Ovary (tissue), 9 donors: Measurements from ENCODE around the gene TNS4. TPM values are rescaled to one million over a fixed set of nuclear protein-coding genes. Genes with fewer than 3 reads are reported as not detected.

Source experiments
- DNase-seq, 5 donors: peaks; one replicate each; pipeline ENCODE4 v3.0.0-alpha.2; 2019 to 2020
- H3K27ac ChIP-seq, 2 donors: fragments of 200-600 bp; one replicate each; pipeline versions ENCODE4 v1.5.1 to v1.8.0; 2019 to 2022
- H3K27me3 ChIP-seq: fragments of 200-600 bp; one replicate; pipeline ENCODE4 v1.8.0; 2022
- H3K36me3 ChIP-seq: fragments of 200-600 bp; sonication (generic); one replicate; pipeline ENCODE4 v1.5.1; 2019
- H3K4me1 ChIP-seq: one replicate; pipeline ENCODE4 v1.8.1; 2013; ENCODE audit warnings: mild to moderate bottlenecking, moderate library complexity; ENCODE audit not compliant: insufficient read depth
- H3K4me3 ChIP-seq: fragments of 200-600 bp; sonication (generic); one replicate; pipeline ENCODE4 v1.5.1; 2017
- H3K9me3 ChIP-seq, 2 donors: fragments of 200-600 bp in 1 of 2; sonication (generic) in 1 of 2; one replicate each; pipeline versions ENCODE4 v1.5.1 to v1.8.1; 2013 to 2019; ENCODE audit warnings: mild to moderate bottlenecking in 1 of 2, moderate library complexity in 1 of 2
- CTCF ChIP-seq, 3 donors: fragments of 450-650 bp in 2 of 3; fragments of 200-600 bp in 1 of 3; IDR thresholded peaks; one replicate each; pipeline versions ENCODE4 v1.5.1 to v1.8.0; 2016 to 2022; ENCODE audit warnings: antibody characterized with exemption in 3 of 3, mild to moderate bottlenecking in 1 of 3
- EP300 ChIP-seq: sonication (generic); formaldehyde crosslinking; IDR thresholded peaks from one replicate; pipeline ENCODE4 v1.6.1; 2017; ENCODE audit warnings: antibody characterized with exemption
- POLR2A ChIP-seq: fragments of 450-650 bp; IDR thresholded peaks from one replicate; pipeline ENCODE4 v1.6.1; 2017; ENCODE audit warnings: antibody characterized with exemption, mild to moderate bottlenecking, moderate library complexity
- WGBS, 3 donors: extraction: QIAGEN DNeasy Blood & Tissue Kit in 1 of 3; methylation state at CpG; one replicate each; pipeline versions ENCODE4 v1.1.5 to v1.1.7; 2013 to 2017; 5-methylcytosine and 5-hydroxymethylcytosine counted together
- intact Hi-C, 4 donors: fragments of 100-400 bp; cut with DNase I; formaldehyde crosslinking; loops; one replicate each; pipeline versions ENCODE4 v1.11.0 to v1.15.1; 2022 to 2023
- polyA plus RNA-seq, 2 donors: library from polyadenylated mRNA; stranded (reverse); fragments of 200-250 nt in 1 of 2; fragments of 350-450 nt in 1 of 2; fragmentation: Illumina TruSeq in 1 of 2; extraction: RNeasy Lipid Tissue Mini Kit (QIAGEN cat#74804) in 1 of 2; gene quantifications; one replicate each; pipeline ENCODE4 v1.2.3, GENCODE V29; 2013 to 2014
- total RNA-seq, 7 donors: library from RNA; depleted of rRNA in 2 of 7; stranded (reverse); fragments of >200 nt in 2 of 7; fragmentation: NEBNext Ultra II Directional in 3 of 7; extraction: Animal tissue kit (Norgen Biotek cat#: 25700) in 3 of 7; gene quantifications; one replicate each; pipeline versions ENCODE4 v1.1.0 to v1.2.4, GENCODE V29; 2016 to 2023
- donor health status: DM: no; HTN: no; CAD: no; lungs with moderate emphysema.
- donor health status: DM: no; HTN: no; CAD: no.
- donor health status: Bipolar disorder and iron deficiency.
- donor health status: DM: yes; HTN: yes; CAD: no.
- donor health status: DM: no; HTN: no; CAD: no.
- donor health status: DM: yes; HTN: yes; CAD: no.

The TNS4 gene
- total and polyA plus RNA-seq, 9 donors, result 0.13 to 6.2 (median 0.54) TPM; not detected in 5

GRCh38 chr17:40483679-40484078 is 17.7 kb downstream of the TNS4 start:
- Histone ChIP-seq H3K27me3 (no peaks in the 10 kb centered on the region), H3K27ac (no peak overlapping the region), H3K36me3 (no peaks in the 10 kb centered on the region), H3K9me3 (no peaks in the 10 kb centered on the region), H3K4me1 (peaks cover 7% of the 10 kb centered on the region), H3K4me3 (no peak overlapping the region)
- intact Hi-C loops, result loop anchor here in 1 of 4 donors (10.0 kb wide), 1 partner anchor 51 kb away; no protein-coding TSS in a partner anchor
- TF ChIP-seq CTCF (IDR thresholded peaks at IDR 0.05) (no peak), EP300 (no peak), POLR2A (no peak)
- WGBS, 3 donors, result 92 to 94% (median 93%) methylated on average over 4 of the region's 4 CpGs
- DNase-seq, result no peak

- intact Hi-C loops, result loop anchor here in 1 of 4 donors (10.0 kb wide), 1 partner anchor 52 kb away; no protein-coding TSS in a partner anchor
Measured at GRCh38 chr17:40482722-40483121, 18.7 kb downstream of the TNS4 start.

GRCh38 chr17:40481106-40481505 is 20.3 kb downstream of the TNS4 start:
- Histone ChIP-seq H3K27me3 (no peaks in the 10 kb centered on the region), H3K4me1 (peaks cover 9% of the 10 kb centered on the region), H3K9me3 (no peaks in the 10 kb centered on the region), H3K4me3 (no peak overlapping the region), H3K36me3 (no peaks in the 10 kb centered on the region), H3K27ac (no peak overlapping the region)
- no peak for TF ChIP-seq EP300
- no peak for TF ChIP-seq POLR2A
- no peak for TF ChIP-seq CTCF (IDR thresholded peaks at IDR 0.05)
- WGBS, 3 donors, result 87 to 92% (median 88%) methylated on average over 7 of the region's 7 CpGs
- no peak for DNase-seq
- intact Hi-C loops, result loop anchor here in 2 of 4 donors (2.0 to 10.0 kb wide), 2 partner anchors 40 to 54 kb away; no protein-coding TSS in a partner anchor

More at GRCh38 chr17:40482722-40483121, 18.7 kb downstream of the TNS4 start:
- WGBS, 3 donors, result 92 to 93% (median 93%) methylated on average over 6 of the region's 6 CpGs
- no peak overlapping the region for H3K4me3 ChIP-seq
- DNase-seq, result no peak
- H3K9me3 ChIP-seq, result no peaks in the 10 kb centered on the region
- TF ChIP-seq EP300 (no peak), CTCF (IDR thresholded peaks at IDR 0.05) (no peak), POLR2A (no peak)
- peaks cover 7% of the 10 kb centered on the region for H3K4me1 ChIP-seq
- H3K36me3 ChIP-seq, result no peaks in the 10 kb centered on the region
- H3K27me3 ChIP-seq, result no peaks in the 10 kb centered on the region
- no peak overlapping the region for H3K27ac ChIP-seq

- Histone ChIP-seq H3K27ac (no peak overlapping the region), H3K4me3 (no peak overlapping the region), H3K36me3 (no peaks in the 10 kb centered on the region), H3K9me3 (no peaks in the 10 kb centered on the region), H3K4me1 (peaks cover 8% of the 10 kb centered on the region), H3K27me3 (no peaks in the 10 kb centered on the region)
- DNase-seq, result peak in 1 of 5 donors; percentile 36
- intact Hi-C loops, result loop anchor here in 2 of 4 donors (2.0 to 10.0 kb wide), 2 partner anchors 40 to 54 kb away; no protein-coding TSS in a partner anchor
- no peak for TF ChIP-seq CTCF (IDR thresholded peaks at IDR 0.05)
- TF ChIP-seq POLR2A, result no peak
- no peak for TF ChIP-seq EP300
- 71 to 74% (median 71%) methylated on average over 12 of the region's 12 CpGs for WGBS, 3 donors
Measured at GRCh38 chr17:40480501-40481003, 20.9 kb downstream of the TNS4 start.
